SJCRH30 (cell line): ENCODE measurements around the gene PPM1M. TPM values are rescaled to one million over a fixed set of nuclear protein-coding genes. Genes with fewer than 3 reads are reported as not detected.

Source experiments
- DNase-seq, 2 experiments: peaks; one replicate each; pipeline ENCODE4 v3.0.0-alpha.2; 2015 to 2020
- H3K27ac ChIP-seq: fragments of 250-450 bp; sonication (Bioruptor Pico); 2 replicates; pipeline ENCODE4 v1.5.1; 2020; ENCODE audit warnings: mild to moderate bottlenecking, moderate library complexity
- H3K27me3 ChIP-seq: fragments of 250-450 bp; sonication (Bioruptor Pico); 2 replicates; pipeline ENCODE4 v1.5.1; 2020; ENCODE audit warnings: mild to moderate bottlenecking, moderate library complexity
- H3K36me3 ChIP-seq: fragments of 250-450 bp; sonication (Bioruptor Pico); 2 replicates; pipeline ENCODE4 v1.5.1; 2020; ENCODE audit warnings: mild to moderate bottlenecking, moderate library complexity
- H3K4me1 ChIP-seq: fragments of 250-450 bp; sonication (Bioruptor Pico); 2 replicates; pipeline ENCODE4 v1.5.1; 2020; ENCODE audit warnings: mild to moderate bottlenecking, moderate library complexity
- H3K4me3 ChIP-seq: fragments of 250-450 bp; sonication (Bioruptor Pico); 2 replicates; pipeline ENCODE4 v1.5.1; 2020; ENCODE audit warnings: mild to moderate bottlenecking, moderate library complexity
- H3K9me3 ChIP-seq: fragments of 250-450 bp; sonication (Bioruptor Pico); replicated peaks from 2 replicates; pipeline ENCODE4 v1.5.1; 2020; ENCODE audit warnings: mild to moderate bottlenecking, moderate library complexity
- total RNA-seq: library from RNA; depleted of rRNA; stranded (reverse); fragments of >200 nt; shearing (Covaris generic); gene quantifications from 2 replicates; pipeline ENCODE4 v1.2.3, GENCODE V29; 2014; rRNA removed

PPM1M gene
- total RNA-seq, 1 experiment from 2014 or later, result 7.6 TPM

- Histone ChIP-seq H3K4me3 (no peak overlapping the region), H3K4me1 (peaks cover 6% of the 10 kb centered on the region), H3K9me3 (no peaks in the 10 kb centered on the region), H3K36me3 (no peaks in the 10 kb centered on the region), H3K27me3 (peaks cover 8% of the 10 kb centered on the region; the same call in 1 of the 2 replicates), H3K27ac (no peak overlapping the region)
- DNase-seq, result no peak
Observed at GRCh38 chr3:52295671-52296208, 50.2 kb downstream of the PPM1M start.

- peaks cover 8% of the 10 kb centered on the region; the same call in 1 of the 2 replicates for H3K27me3 ChIP-seq
- no peak overlapping the region for H3K4me3 ChIP-seq
- no peaks in the 10 kb centered on the region for H3K36me3 ChIP-seq
- peaks cover 11% of the 10 kb centered on the region for H3K4me1 ChIP-seq
- H3K9me3 ChIP-seq, result no peaks in the 10 kb centered on the region
- H3K27ac ChIP-seq, result no peak overlapping the region
- DNase-seq, result no peak
Observed at GRCh38 chr3:52297242-52298148, 51.9 kb downstream of the PPM1M start.

- H3K27ac ChIP-seq, result no peak overlapping the region
- no peaks in the 10 kb centered on the region for H3K9me3 ChIP-seq
- H3K4me3 ChIP-seq, result no peak overlapping the region
- no peak for DNase-seq
- H3K27me3 ChIP-seq, result peaks cover 8% of the 10 kb centered on the region; the same call in 1 of the 2 replicates
- H3K36me3 ChIP-seq, result no peaks in the 10 kb centered on the region
- peaks cover 11% of the 10 kb centered on the region for H3K4me1 ChIP-seq
Observed at GRCh38 chr3:52298149-52299098, 52.9 kb downstream of the PPM1M start.

- Histone ChIP-seq H3K4me3 (no peak overlapping the region), H3K27me3 (peaks cover 8% of the 10 kb centered on the region; the same call in 1 of the 2 replicates), H3K36me3 (no peaks in the 10 kb centered on the region), H3K27ac (no peak overlapping the region), H3K9me3 (no peaks in the 10 kb centered on the region), H3K4me1 (peaks cover 11% of the 10 kb centered on the region)
- DNase-seq, result no peak
Observed at GRCh38 chr3:52299247-52299878, 53.8 kb downstream of the PPM1M start.

Other genes with a start within 250 kb of the PPM1M start
- 1,784 and 1,861 TPM in 2 replicates for gene RPL29, start 249.9 kb upstream of the PPM1M start, total RNA-seq
- 9.1 and 9.6 TPM in 2 replicates for gene DUSP7, start 189.2 kb upstream of the PPM1M start, total RNA-seq
- gene POC1A, start 91.3 kb upstream of the PPM1M start, total RNA-seq, result 27.1 and 28.3 TPM in 2 replicates
- gene ALAS1, start 47.6 kb upstream of the PPM1M start, total RNA-seq, result 46.8 and 50.3 TPM in 2 replicates
- gene TLR9, start 20.1 kb upstream of the PPM1M start, total RNA-seq, result not detected in 2 replicates
- gene TWF2, start 6.6 kb upstream of the PPM1M start, total RNA-seq, result 32.3 and 32.7 TPM in 2 replicates
- 93.9 and 97.1 TPM in 2 replicates for gene WDR82, start 32.9 kb downstream of the PPM1M start, total RNA-seq
- gene GLYCTK, start 42.1 kb downstream of the PPM1M start, total RNA-seq, result 5.5 and 6.5 TPM in 2 replicates
- gene DNAH1, start 70.6 kb downstream of the PPM1M start, total RNA-seq, result 0.14 and 0.33 TPM in 2 replicates
- 65.9 and 71.2 TPM in 2 replicates for gene BAP1, start 164.2 kb downstream of the PPM1M start, total RNA-seq
- 4.8 and 5.7 TPM in 2 replicates for gene PHF7, start 164.9 kb downstream of the PPM1M start, total RNA-seq
- 0.03 and 0.10 TPM in 2 replicates for gene SEMA3G, start 199.3 kb downstream of the PPM1M start, total RNA-seq
- gene TNNC1, start 208.3 kb downstream of the PPM1M start, total RNA-seq, result 8.5 and 10.5 TPM in 2 replicates
- gene NISCH, start 209.8 kb downstream of the PPM1M start, total RNA-seq, result 32.8 and 43.5 TPM in 2 replicates
- not detected in 2 replicates for gene STAB1, start 249.6 kb downstream of the PPM1M start, total RNA-seq